ENCODE results near the gene NF2.

GRCh38 chr22:29634847-29635246, 31.4 kb downstream of the NF2 start:
- TF ChIP-seq EZH2phosphoT487 (IDR thresholded peaks at IDR 0.05; ENCODE audit: low read depth), result no peak
- TF ChIP-seq, protein P1, sequence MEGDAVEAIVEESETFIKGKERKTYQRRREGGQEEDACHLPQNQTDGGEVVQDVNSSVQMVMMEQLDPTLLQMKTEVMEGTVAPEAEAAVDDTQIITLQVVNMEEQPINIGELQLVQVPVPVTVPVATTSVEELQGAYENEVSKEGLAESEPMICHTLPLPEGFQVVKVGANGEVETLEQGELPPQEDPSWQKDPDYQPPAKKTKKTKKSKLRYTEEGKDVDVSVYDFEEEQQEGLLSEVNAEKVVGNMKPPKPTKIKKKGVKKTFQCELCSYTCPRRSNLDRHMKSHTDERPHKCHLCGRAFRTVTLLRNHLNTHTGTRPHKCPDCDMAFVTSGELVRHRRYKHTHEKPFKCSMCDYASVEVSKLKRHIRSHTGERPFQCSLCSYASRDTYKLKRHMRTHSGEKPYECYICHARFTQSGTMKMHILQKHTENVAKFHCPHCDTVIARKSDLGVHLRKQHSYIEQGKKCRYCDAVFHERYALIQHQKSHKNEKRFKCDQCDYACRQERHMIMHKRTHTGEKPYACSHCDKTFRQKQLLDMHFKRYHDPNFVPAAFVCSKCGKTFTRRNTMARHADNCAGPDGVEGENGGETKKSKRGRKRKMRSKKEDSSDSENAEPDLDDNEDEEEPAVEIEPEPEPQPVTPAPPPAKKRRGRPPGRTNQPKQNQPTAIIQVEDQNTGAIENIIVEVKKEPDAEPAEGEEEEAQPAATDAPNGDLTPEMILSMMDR (IDR thresholded peaks at IDR 0.05; ENCODE audit: low read depth, low read length), result no peak

Data from OCI-LY3 (cell line).